GM19239 (cell line): Measurements from ENCODE around the gene TLE4.
"Not testable (repeated sequence)": the region's sequence is repeated elsewhere in the genome, so short reads cannot be mapped to it uniquely, and the experiment has no call there.

Source experiments
- DNase-seq: peaks from one replicate; pipeline ENCODE4 v3.0.0; 2011; ENCODE audit warnings: low spot score; ENCODE audit not compliant: insufficient read length
- FAIRE-seq: peaks from 2 replicates; lab custom pipeline; 2011; peaks lifted over from hg19 to GRCh38; lab: Jason Lieb, UNC

The TLE4 gene

DNA sequence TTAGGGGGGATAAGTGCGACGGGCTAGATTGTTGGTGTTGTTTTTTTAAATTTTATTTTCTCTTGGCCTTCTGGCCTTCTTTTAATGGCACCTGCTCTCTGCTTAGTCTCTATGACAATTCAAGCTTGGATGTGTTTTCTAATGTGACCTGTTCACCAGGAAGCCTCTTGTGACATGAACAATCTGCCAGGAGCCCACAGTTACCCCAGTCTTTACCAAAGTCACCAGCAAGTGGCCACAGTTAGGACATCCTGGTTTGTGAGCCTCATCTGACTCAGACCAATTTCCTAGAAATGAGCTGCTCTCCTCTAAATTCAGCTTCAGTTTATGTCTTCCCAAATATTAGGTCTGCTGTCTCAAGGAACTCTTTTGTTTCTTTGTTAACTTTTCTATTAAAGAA, 135.8 kb downstream of the TLE4 start:
- no peak for FAIRE-seq

DNA sequence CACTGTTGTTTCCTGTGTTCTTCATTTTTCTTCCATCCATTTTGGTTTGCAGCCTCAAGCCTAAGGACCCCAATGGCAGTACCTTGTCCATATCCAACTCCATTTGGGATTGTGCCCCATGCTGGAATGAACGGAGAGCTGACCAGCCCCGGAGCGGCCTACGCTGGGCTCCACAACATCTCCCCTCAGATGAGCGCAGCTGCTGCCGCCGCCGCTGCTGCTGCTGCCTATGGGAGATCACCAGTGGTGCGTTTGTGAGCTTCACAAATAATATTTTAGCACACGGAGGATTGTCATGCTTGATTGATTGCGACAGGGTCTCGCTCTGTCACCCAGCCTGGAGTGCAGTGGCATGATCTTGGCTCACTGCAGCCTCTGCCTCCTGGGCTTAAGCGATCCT, 136.8 kb downstream of the TLE4 start:
- DNase-seq, result no peak
- no peak for FAIRE-seq

More for the DNA sequence above, 135.8 kb downstream of the TLE4 start:
- DNase-seq, result no peak

DNA sequence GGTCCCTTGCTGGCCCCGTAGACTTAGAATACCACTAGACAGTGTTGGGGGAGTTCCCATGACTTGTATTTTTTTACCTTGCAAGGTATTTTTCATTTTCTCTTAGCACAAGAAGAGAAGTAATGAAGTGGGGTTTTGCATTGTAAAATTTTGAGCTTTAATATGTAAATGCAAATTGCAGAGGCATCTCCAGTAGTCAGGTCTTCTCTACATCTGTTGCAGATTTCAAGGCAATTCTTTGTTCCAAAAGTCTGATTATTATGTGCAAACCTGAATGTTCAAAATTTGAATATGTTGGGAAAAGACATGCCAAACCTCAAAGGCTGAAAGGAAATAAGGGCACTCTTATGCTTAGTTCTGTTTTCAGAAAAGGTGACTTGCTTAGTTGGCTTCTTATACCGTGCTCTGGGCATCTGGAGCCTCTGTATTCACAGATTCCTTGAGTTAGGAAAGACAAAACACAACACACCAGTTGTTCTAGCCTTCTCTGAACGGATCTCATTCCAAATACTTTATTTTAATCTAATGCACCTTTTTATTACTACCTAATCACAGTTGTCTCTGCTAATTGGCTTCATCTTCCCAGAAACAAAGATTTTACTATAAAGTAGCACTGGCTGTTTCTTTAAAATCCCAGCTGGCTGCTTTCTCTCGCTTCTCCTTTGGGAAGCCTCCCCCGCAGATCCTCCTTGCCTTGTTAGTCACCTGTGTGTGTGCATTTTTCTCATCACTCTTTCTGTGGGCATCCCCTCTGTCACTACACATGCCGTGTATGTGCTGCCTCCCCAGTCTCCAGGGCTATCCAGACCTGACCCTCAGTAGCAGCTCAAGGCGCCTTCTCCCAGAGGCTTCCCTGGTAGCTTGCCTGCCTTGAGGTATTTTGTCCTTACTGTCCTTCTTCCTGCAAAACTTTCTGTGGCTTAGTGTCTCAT, 138.2 kb downstream of the TLE4 start:
- FAIRE-seq, result no peak

DNA sequence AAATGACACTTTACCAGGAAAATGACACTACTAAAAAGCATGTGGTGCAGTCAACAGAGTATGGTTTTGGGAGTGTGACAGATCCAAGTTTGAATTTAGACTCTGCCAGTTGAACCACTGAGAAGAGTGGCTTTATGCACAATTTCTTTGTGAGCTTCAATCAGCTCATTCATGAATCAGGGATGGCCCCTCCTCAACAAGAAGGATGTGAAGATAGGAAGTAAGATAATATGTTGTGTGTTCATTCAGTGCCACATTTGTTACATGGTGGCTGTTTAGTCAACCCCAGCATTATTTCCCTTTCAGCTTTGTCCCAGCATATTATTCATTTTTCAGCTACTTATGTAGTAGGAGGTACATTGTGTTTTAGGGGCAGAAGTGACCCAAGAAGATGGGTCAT, 140.1 kb downstream of the TLE4 start:
- FAIRE-seq, result no peak
- DNase-seq, result no peak

More for the DNA sequence above, 138.2 kb downstream of the TLE4 start:
- no peak for DNase-seq

- no peak for DNase-seq
- FAIRE-seq, result no peak
Observed at GRCh38 chr9:79719021-79719420, 147.3 kb downstream of the TLE4 start.

DNA sequence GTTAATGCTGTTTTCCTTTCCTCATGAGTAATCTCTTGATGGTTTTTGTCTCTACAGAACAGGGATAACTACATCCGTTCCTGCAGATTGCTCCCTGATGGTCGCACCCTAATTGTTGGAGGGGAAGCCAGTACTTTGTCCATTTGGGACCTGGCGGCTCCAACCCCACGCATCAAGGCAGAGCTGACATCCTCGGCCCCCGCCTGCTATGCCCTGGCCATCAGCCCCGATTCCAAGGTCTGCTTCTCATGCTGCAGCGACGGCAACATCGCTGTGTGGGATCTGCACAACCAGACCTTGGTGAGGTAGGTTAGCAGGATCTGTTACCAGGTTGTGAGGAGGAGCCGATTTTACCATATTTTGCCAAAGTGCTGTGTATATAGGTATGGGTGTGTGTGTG, 148.2 kb downstream of the TLE4 start:
- no peak for FAIRE-seq
- no peak for DNase-seq

GRCh38 chr9:79731171-79731890, 159.6 kb downstream of the TLE4 start:
- DNase-seq (peak; percentile 5), FAIRE-seq (peak; percentile 23)

DNA sequence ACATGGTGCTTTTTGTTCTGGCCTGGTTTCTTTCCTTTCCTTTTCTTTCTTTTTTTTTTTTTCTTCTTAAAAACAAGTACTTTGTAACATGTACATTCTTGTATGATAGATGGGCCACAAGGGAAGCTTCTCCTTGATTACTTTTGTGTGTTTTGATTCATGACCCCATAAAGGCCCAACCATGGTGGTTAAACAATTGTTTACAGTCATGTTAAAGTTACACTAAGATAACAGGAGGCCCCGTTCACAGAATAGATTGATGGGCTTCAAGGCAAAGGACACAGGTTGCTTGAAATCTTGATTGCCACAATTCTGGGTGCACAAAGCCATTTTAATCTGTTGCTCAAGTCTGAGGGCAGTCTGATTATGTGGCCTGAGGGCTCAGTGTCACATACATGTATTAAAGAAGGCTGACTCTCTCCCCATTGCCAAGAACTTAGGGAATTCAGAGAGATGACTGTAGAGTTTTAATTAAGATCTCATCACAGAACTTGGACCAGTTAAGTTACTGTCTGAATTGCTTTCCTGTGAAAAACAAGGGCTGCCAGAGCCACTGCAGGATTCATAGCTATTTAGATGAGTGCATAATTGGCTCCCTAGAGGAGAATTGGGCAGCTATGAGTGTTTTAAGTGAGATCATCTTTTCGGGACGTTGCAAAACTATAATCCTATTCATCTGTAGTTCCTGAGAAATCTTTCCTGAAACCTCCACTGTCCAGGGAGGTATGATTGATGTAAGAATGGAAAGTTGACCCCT, 163.4 kb downstream of the TLE4 start:
- FAIRE-seq, result no peak
- DNase-seq, result no peak

DNA sequence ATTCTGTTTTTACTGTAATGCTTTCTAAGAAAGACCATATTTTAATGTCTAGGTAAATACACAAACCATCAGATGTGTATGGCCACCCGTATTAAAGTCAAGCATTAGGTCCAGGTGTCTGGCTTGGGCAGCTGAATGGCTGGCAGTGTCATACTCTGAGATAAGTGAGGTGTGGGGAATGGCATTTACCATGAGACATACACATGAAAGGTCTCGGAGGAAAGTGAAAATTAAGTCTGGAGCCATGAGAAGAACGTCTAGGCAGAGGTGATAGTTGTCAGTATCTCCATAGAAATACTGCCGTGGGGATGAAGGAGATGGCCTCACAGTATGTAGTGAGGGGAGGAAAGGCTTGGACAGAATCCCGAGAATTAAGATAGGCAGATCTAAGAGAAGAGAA, 164.3 kb downstream of the TLE4 start:
- FAIRE-seq (no peak), DNase-seq (no peak)

DNA sequence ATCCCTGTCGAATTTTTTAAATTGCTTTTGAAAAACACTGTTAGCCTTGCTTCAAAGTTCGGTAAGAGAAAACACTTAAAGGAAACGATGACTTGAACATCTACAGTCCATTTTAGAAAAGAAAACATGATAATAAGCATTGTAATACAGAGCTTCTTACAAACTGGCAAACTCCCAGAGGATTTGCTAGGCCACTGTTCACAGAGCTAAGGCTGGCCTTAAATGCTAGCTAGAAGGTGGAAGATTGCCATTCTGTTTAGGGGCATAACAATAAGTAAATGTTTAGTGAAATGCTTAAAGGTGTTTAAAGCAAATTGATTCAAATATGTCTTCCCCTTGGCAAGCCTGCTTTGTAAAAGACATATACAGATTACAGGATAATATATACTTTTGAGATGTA, 169.6 kb downstream of the TLE4 start:
- DNase-seq (no peak), FAIRE-seq (no peak)

DNA sequence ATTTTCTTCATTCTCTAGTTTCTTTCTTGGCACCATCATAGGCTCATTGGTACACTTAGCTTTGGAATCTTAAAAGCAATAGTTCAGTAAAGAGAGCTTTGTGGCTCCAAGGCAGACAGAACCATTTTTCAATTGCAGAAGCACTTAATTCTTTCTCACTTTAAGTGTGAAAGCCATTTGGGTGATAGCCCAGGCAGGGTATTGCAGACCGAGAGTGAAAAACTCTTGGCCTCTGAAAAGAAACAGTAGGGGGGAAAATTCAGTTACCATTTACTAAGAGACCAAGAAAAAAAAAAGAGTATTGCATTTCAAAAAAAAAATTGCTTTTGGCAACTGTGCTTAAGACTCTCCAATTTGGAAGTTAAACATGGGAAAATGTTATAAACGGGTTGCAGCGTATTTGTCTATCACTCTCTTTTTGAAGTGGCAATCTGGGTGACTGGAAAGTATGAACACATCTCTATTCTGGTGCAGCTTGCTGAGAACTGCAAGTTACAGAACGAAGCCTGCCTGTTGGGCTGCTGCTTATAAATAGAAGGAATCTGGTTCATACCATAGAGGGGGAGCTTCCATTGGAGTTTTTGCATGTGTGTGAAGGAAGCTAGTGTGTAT, 170.5 kb downstream of the TLE4 start:
- DNase-seq, result no peak
- FAIRE-seq, result no peak

- DNase-seq, result no peak
- no peak for FAIRE-seq
Observed at GRCh38 chr9:79744521-79744920, 172.8 kb downstream of the TLE4 start.

DNA sequence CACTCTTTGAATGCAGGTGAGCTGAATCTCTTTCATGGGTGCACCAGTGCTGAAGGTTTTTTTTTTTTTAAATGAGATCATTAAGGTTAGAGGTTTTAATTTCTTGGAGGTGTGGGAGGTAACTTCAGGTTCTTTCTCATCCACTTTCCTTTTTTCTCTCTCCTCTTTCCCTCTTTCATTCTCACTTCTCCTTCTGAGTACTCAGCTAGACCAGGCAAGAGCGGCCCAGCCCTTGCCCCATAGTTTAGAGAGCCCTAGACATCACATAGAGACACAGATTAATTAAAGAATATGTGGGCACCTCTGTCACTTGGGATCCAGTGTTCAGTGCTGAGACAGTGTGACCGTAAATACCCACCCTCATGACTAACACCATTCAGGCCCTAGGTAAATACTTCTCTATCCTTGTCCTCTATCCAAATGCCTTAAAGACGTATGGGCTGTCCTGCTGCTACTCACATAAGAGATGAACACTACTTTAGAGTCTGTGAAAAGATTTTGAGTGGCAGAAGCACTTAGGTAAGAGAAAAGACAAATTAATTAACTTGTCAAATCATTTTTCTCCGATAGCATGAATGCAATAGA, 174.1 kb downstream of the TLE4 start:
- DNase-seq, result no peak
- FAIRE-seq, result no peak

DNA sequence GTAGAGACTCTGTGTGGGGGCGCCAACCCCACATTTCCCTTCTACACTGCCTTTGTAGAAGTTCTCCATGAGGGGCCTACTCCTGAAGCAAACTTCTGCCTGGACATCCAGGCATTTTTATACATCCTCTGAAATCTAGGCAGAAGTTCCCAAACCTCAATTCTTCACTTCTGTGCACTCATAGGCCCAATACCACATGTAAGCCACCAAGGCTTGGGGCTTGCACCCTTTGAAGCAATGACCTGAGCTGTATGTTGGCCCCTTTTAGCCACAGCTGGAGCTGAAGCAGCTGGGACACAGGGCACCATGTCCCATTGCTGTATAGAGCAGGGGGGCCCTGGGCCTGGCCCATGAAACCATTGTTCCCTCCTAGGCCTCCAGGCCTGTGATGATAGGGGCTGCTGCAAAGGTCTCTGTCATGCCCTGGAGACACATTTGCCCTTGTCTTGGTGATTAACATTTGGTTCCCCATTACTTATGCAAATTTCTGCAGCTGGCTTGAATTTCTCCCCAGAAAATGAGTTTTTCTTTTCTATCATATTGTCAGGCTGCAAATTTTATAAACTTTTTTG, 180.2 kb downstream of the TLE4 start:
- FAIRE-seq, DNase-seq: not testable (repeated sequence)

DNA sequence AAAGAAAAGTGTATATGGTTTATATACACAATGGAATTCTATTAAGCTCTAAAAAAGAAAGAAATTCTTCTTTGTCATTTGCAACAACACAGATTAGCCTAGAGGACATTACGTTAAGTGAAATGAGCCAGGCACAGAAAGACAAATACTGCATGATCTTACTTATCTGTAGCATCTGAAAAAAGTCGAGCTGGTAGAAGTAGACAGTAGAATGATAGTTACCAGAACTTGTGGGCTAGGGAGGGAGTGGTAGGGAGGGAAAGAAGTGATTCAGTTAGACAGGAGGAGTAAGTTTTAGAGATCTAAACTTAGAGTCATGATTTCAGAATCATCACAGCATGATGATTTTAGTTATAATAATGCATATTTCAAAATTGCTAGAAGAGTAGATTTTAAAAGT, 184.6 kb downstream of the TLE4 start:
- no peak for DNase-seq
- no peak for FAIRE-seq

GRCh38 chr9:79757074-79757473, 185.3 kb downstream of the TLE4 start:
- DNase-seq (no peak), FAIRE-seq (no peak)

- FAIRE-seq, result no peak
Observed at GRCh38 chr9:79757881-79758669, 186.3 kb downstream of the TLE4 start.

DNA sequence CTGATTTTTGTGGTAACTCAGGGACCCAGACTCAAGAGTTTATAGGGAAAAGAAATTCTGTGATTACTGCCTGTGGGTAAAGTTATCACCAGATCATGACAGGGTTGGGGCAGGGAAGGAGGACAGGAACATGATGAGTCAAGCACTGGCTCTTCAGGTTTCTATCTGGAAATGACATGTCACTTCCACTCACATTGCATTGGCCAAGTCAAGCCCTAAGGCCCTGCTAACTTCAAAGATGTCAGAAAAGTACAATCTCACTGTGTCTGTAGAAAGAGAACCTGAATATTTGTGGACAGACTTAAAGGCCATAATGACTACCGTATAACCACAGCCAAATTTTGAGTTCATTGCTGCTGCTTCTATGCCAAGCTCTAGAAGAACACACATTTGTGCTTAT, 187.7 kb downstream of the TLE4 start:
- no peak for DNase-seq
- no peak for FAIRE-seq

More at GRCh38 chr9:79757881-79758669, 186.3 kb downstream of the TLE4 start:
- no peak for DNase-seq

- DNase-seq (no peak), FAIRE-seq (no peak)
Observed at GRCh38 chr9:79762070-79762469, 190.3 kb downstream of the TLE4 start.
